ENCODE results near the gene GBGT1.

DNA sequence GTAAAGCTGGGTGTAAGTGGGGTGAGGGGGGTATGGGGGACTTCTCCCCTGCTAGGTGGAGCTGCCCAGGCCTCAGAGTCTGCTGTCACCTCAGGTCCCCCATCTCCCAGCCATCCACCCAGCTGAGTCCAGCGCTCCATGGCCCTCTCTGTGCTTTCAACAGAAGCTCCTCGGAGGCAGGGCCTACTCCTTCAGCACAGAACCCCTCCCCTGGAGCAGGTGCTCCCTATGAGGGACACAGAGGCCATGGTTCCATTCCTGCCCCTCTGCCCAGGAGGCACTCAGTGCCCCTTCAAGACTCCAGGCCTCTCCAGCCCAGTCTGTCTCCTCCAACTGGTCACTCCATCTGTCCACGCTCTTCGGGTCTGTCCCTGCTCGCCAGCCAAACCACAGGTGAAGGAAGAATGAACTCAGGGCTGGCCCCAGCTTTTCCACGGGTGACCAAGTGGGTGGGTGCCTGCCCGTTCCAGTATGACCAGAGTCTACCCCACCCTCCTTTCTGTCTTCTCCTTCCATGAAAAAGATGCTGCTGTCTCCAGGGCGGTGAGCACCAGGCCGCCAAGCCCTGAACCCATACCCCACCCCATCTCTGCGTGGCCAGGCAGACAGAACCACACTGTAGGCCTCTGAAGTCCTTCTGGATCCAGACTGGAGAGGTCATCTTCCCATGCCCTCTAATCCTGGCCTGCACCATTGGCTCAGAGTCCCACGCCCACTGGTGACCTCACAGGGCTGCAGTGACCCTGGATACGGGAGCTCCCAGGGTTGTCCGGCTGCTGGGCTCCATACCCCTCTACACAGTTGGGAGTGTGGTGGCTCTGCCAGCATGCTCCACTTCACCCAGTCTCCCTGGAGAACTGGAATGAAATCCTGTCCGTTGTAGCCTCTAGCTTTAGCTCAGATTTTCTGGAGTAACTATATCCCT lies 11.9 kb downstream of the GBGT1 start:
- TF ChIP-seq, protein P1, sequence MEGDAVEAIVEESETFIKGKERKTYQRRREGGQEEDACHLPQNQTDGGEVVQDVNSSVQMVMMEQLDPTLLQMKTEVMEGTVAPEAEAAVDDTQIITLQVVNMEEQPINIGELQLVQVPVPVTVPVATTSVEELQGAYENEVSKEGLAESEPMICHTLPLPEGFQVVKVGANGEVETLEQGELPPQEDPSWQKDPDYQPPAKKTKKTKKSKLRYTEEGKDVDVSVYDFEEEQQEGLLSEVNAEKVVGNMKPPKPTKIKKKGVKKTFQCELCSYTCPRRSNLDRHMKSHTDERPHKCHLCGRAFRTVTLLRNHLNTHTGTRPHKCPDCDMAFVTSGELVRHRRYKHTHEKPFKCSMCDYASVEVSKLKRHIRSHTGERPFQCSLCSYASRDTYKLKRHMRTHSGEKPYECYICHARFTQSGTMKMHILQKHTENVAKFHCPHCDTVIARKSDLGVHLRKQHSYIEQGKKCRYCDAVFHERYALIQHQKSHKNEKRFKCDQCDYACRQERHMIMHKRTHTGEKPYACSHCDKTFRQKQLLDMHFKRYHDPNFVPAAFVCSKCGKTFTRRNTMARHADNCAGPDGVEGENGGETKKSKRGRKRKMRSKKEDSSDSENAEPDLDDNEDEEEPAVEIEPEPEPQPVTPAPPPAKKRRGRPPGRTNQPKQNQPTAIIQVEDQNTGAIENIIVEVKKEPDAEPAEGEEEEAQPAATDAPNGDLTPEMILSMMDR (IDR thresholded peaks at IDR 0.05) = no peak
- TF ChIP-seq POLR2A (IDR thresholded peaks at IDR 0.05) = no peak
